K562 (cell line): ENCODE data around the gene OR51V1. TPM values are rescaled to one million over a fixed set of nuclear protein-coding genes. Genes with fewer than 3 reads are reported as not detected.

Experiments used
- ATAC-seq: fragments of 200-7000 bp; cut with Tn5 transposase; 3 replicates; pipeline ENCODE4 v1.9.1; 2020; ENCODE audit warnings: moderate library complexity
- BruUV-seq: library from RNA; stranded (reverse); fragments of 400-500 nt; replicated peaks from 2 replicates; lab custom pipeline; 2021; lab: Mats Ljungman, UMichigan
- CTCF ChIA-PET: fragments of 300-600 bp; formaldehyde crosslinking; extraction: SDS; loops from one replicate; lab custom pipeline; 2021; ENCODE audit warnings: low intra/inter-chr PET ratio; lab: Yijun Ruan, JAX
- POLR2A ChIA-PET: fragments of 300-600, 350-650 bp; sonication (Branson Sonifier 250); formaldehyde crosslinking; extraction: SDS; loops from one replicate; lab custom pipeline; 2021; ENCODE audit warnings: antibody characterized with exemption, inconsistent platforms; lab: Yijun Ruan, JAX
- DNase-seq, 4 experiments: peaks; one replicate each; pipeline versions ENCODE4 v3.0.0 to v3.0.0-alpha.2; 2011 to 2018; ENCODE audit warnings: low spot score in 3 of 4, mixed read lengths in 3 of 4; ENCODE audit errors: extremely low read depth in 1 of 4
- FAIRE-seq: peaks from 2 replicates; lab custom pipeline; 2011; peaks lifted over from hg19 to GRCh38; lab: Jason Lieb, UNC
- H2AFZ ChIP-seq: 2 replicates; pipeline ENCODE4 v1.6.0; 2011; ENCODE audit warnings: low read depth, low read length, control low read depth, inconsistent platforms
- H3K27ac ChIP-seq: fragments of 200-600 bp; 3 replicates; pipeline ENCODE4 v1.8.0; 2011; ENCODE audit warnings: low read depth, mild to moderate bottlenecking, control low read depth, inconsistent platforms, low read length, moderate library complexity, mixed read lengths; ENCODE audit errors: extremely low read depth
- H3K27me3 ChIP-seq, 2 experiments: fragments of 300-600 bp in 1 of 2; 2 replicates in 1 of 2; 3 replicates in 1 of 2; pipeline versions ENCODE4 v1.6.0 to v1.8.0; 2011; ENCODE audit warnings: inconsistent platforms in 2 of 2, low read length in 2 of 2, mild to moderate bottlenecking in 1 of 2, mixed read lengths in 1 of 2, moderate library complexity in 1 of 2; ENCODE audit not compliant: control insufficient read depth in 2 of 2, insufficient read depth in 2 of 2
- H3K36me3 ChIP-seq: fragments of 300-600 bp; 3 replicates; pipeline ENCODE4 v1.8.0; 2011; ENCODE audit warnings: mild to moderate bottlenecking, low read length, inconsistent platforms; ENCODE audit not compliant: control insufficient read depth, insufficient read depth
- H3K4me1 ChIP-seq, 2 experiments: fragments of 200-600 bp in 1 of 2; replicated peaks in 1 of 2; 2 replicates in 1 of 2; 3 replicates in 1 of 2; pipeline versions ENCODE4 v1.5.1 to v1.8.0; 2011; ENCODE audit warnings: inconsistent platforms in 2 of 2, low read length in 2 of 2, mild to moderate bottlenecking in 1 of 2, mixed read lengths in 1 of 2, moderate library complexity in 1 of 2; ENCODE audit not compliant: control insufficient read depth in 2 of 2, insufficient read depth in 2 of 2
- H3K4me2 ChIP-seq: 2 replicates; pipeline ENCODE4 v1.6.1; 2011; ENCODE audit warnings: low read length, control low read depth, inconsistent platforms, mixed read lengths; ENCODE audit not compliant: insufficient read depth
- H3K4me3 ChIP-seq: fragments of 200-600 bp; sonication (generic), shearing (Covaris generic); 2 replicates; pipeline ENCODE4 v1.5.1; 2016; ENCODE audit warnings: control low read depth, inconsistent platforms
- H3K79me2 ChIP-seq: fragments of 200-600 bp; 3 replicates; pipeline ENCODE4 v1.8.0; 2011; ENCODE audit warnings: low read length, inconsistent platforms; ENCODE audit not compliant: control insufficient read depth, insufficient read depth
- H3K9ac ChIP-seq, 2 experiments: 2 replicates each; pipeline versions ENCODE4 v1.6.0 to v1.6.1; 2011; ENCODE audit warnings: low read depth in 2 of 2, low read length in 2 of 2, control low read depth in 1 of 2, inconsistent platforms in 1 of 2, mild to moderate bottlenecking in 1 of 2, mixed read lengths in 1 of 2; ENCODE audit not compliant: insufficient read depth in 1 of 2
- H3K9me1 ChIP-seq: one replicate; pipeline ENCODE4 v1.6.0; 2011; ENCODE audit warnings: inconsistent platforms, mild to moderate bottlenecking, low read length, moderate library complexity; ENCODE audit not compliant: control insufficient read depth, insufficient read depth
- H3K9me3 ChIP-seq: replicated peaks from 2 replicates; pipeline ENCODE4 v1.5.1; 2011; ENCODE audit warnings: low read depth, low read length, inconsistent platforms; ENCODE audit not compliant: control insufficient read depth, insufficient read depth
- H4K20me1 ChIP-seq: replicated peaks from 2 replicates; pipeline ENCODE4 v1.6.1; 2011; ENCODE audit warnings: low read length, inconsistent platforms, mixed read lengths; ENCODE audit not compliant: control insufficient read depth, insufficient read depth
- ATF6 ChIP-seq: sonication (generic); formaldehyde crosslinking; IDR thresholded peaks from 2 replicates; pipeline ENCODE4 v1.4.0; 2020; ENCODE audit warnings: mild to moderate bottlenecking, missing genetic modification reagents
- BCLAF1 ChIP-seq, 2 experiments: fragments of 450-650 bp in 1 of 2; IDR thresholded peaks; 2 replicates each; pipeline ENCODE4 v1.6.1; 2011 to 2017; ENCODE audit warnings: low read depth in 2 of 2, antibody characterized with exemption in 1 of 2, borderline replicate concordance in 1 of 2, low read length in 1 of 2, mild to moderate bottlenecking in 1 of 2, mixed read lengths in 1 of 2; ENCODE audit not compliant: control insufficient read depth in 1 of 2
- CHCHD3 ChIP-seq: fragments of 250-450 bp; sonication (Bioruptor Pico); IDR thresholded peaks from 2 replicates; pipeline ENCODE4 v2.1.2; 2022; ENCODE audit warnings: mild to moderate bottlenecking
- E4F1 ChIP-seq: fragments of 250-450 bp; sonication (Bioruptor Pico); IDR thresholded peaks from 2 replicates; pipeline ENCODE4 v1.5.0; 2021; ENCODE audit warnings: mild to moderate bottlenecking, borderline replicate concordance
- EHMT2 ChIP-seq: fragments of 450-650 bp; IDR thresholded peaks from 2 replicates; pipeline ENCODE4 v1.6.1; 2018; ENCODE audit warnings: antibody characterized with exemption
- GTF2A2 ChIP-seq: IDR thresholded peaks from 2 replicates; pipeline ENCODE4 v1.6.1; 2016; ENCODE audit warnings: mild to moderate bottlenecking, missing genetic modification characterization, missing compliant biosample characterization
- KHSRP ChIP-seq: fragments of 450-650 bp; IDR thresholded peaks from 2 replicates; pipeline ENCODE4 v1.6.1; 2017
- LCOR ChIP-seq: sonication (generic); formaldehyde crosslinking; IDR thresholded peaks from 2 replicates; pipeline ENCODE4 v1.8.0; 2022; ENCODE audit warnings: mild to moderate bottlenecking, missing genetic modification reagents
- NEUROD1 ChIP-seq: fragments of 150-350 bp; IDR thresholded peaks from 2 replicates; pipeline ENCODE4 v1.6.1; 2014; ENCODE audit warnings: borderline replicate concordance, low read length, low read depth; ENCODE audit not compliant: partially characterized antibody
- NRF1 ChIP-seq, 2 experiments: fragments of 450-650 bp; IDR thresholded peaks in 1 of 2; conservative IDR thresholded peaks in 1 of 2; 2 replicates each; pipeline ENCODE4 v1.6.1; 2014; ENCODE audit warnings: mild to moderate bottlenecking in 2 of 2
- PHF21A ChIP-seq: fragments of 450-650 bp; IDR thresholded peaks from 2 replicates; pipeline ENCODE4 v1.6.1; 2017; ENCODE audit warnings: low read depth, borderline replicate concordance
- SPI1 ChIP-seq: IDR thresholded peaks from 2 replicates; pipeline ENCODE4 v1.6.1; 2011; ENCODE audit warnings: low read depth, low read length, control low read depth, borderline replicate concordance
- TEAD2 ChIP-seq: fragments of 450-650 bp; IDR thresholded peaks from 2 replicates; pipeline ENCODE4 v1.6.1; 2016; ENCODE audit warnings: missing genetic modification characterization, control low read depth, missing compliant biosample characterization
- ZNF140 ChIP-seq: fragments of 250-450 bp; sonication (Bioruptor Pico); IDR thresholded peaks from 2 replicates; pipeline ENCODE4 v1.8.0; 2021; ENCODE audit warnings: moderate library complexity, mild to moderate bottlenecking, inconsistent platforms
- ZNF79 ChIP-seq: fragments of 250-450 bp; sonication (Bioruptor Pico); IDR thresholded peaks from 2 replicates; pipeline ENCODE4 v1.4.0; 2020; ENCODE audit warnings: low read depth, mild to moderate bottlenecking, moderate library complexity
- WGBS: fragments of 100-300 bp; shearing (Covaris generic); methylation state at CpG from one replicate; pipeline ENCODE4 v1.1.6; 2016; ENCODE audit warnings: low coverage, mixed read lengths; ENCODE audit not compliant: insufficient coverage; ENCODE audit errors: missing lambda C conversion rate; 5-methylcytosine and 5-hydroxymethylcytosine counted together
- in situ Hi-C: fragments of 300-500 bp; cut with MboI; formaldehyde crosslinking; loops from 4 replicates; pipeline ENCODE4 v1.15.0; 2018; ENCODE audit warnings: inconsistent platforms, mixed read lengths
- intact Hi-C: fragments of 100-400 bp; cut with micrococcal nuclease; formaldehyde crosslinking; loops from 2 replicates; pipeline ENCODE4 v1.14.2; 2022
- polyA plus RNA-seq, 8 experiments: library from polyadenylated mRNA; depleted of rRNA in 4 of 8; stranded (reverse) in 5 of 8; unstranded in 3 of 8; fragments of >200 nt; fragmentation: Nextera tagmentation in 2 of 8; fragmentation: Illumina TruSeq in 1 of 8; extraction: Ambion mirVana in 2 of 8; extraction: Trizol in 1 of 8; gene quantifications; 2 replicates each; pipeline versions ENCODE4 v1.2.1 to v1.2.3, GENCODE V29; 2011 to 2014; ENCODE audit warnings: inconsistent platforms in 1 of 8, missing spikeins in 1 of 8
- total RNA-seq, 7 experiments: library from RNA; depleted of rRNA in 6 of 7; stranded (reverse); fragments of >200 nt in 6 of 7; fragmentation: Illumina TruSeq in 2 of 7; extraction: Trizol in 2 of 7; gene quantifications; 2 replicates each; pipeline versions ENCODE4 v1.2.1 to v1.2.3, GENCODE V29; 2011 to 2021; ENCODE audit warnings: low replicate concordance in 1 of 7

Gene OR51V1
- total and polyA plus RNA-seq, 9 of the 15 experiments (the other 6 are each of a cell fraction or from before 2014, with no cell fraction given), result not detected

- H4K20me1 ChIP-seq, result no peaks in the 10 kb centered on the region
- no peaks in the 10 kb centered on the region for H3K79me2 ChIP-seq
- peak within 1 kb of the TSS; percentile 27; the same call in 2 of the 3 replicates for H3K27ac ChIP-seq
- no TSS peak for BruUV-seq
- WGBS, result 21% methylated on average over 3 of the region's 3 CpGs
- ChIA-PET POLR2A (interaction anchor here (0.5 to 1.8 kb wide), 4 partner anchors 10 to 137 kb away, joined by 3 to 6 read pairs (median 4); no protein-coding TSS in a partner anchor), CTCF (no interaction called here)
- no peaks in the 10 kb centered on the region for H3K36me3 ChIP-seq
- H3K27me3 ChIP-seq, result no peaks in the 10 kb centered on the region
- peak within 1 kb of the TSS; percentile 73 for H2AFZ ChIP-seq
- no peak for FAIRE-seq
- H3K4me1 ChIP-seq, result peaks cover 21 to 41% of the 10 kb centered on the region in 2 experiments; a peak in 3 of 5 replicates
- no peak for ATAC-seq
- H3K9me3 ChIP-seq, result 0 out of 2 replicates have a peak, but pooled peaks cover 3% of the 10 kb centered on the region
- no peak within 1 kb of the TSS for H3K4me3 ChIP-seq
- in situ Hi-C loops (no loop called here), intact Hi-C loops (no loop called here)
- peak within 1 kb of the TSS in 1 of 2 experiments; percentile 25; a peak in 1 of 4 replicates for H3K9ac ChIP-seq
- no peaks in the 10 kb centered on the region for H3K9me1 ChIP-seq
- H3K4me2 ChIP-seq, result peak within 1 kb of the TSS; percentile 28; the same call in 1 of the 2 replicates
- DNase-seq, result no peak
- no peak for TF ChIP-seq EHMT2
- TF ChIP-seq BCLAF1 (IDR thresholded peaks at IDR 0.05; ENCODE audit: borderline replicate concordance in 1 of 2, control insufficient read depth in 1 of 2, low read depth in 2 of 2, low read length in 1 of 2), result no peak
- TF ChIP-seq NEUROD1, result no peak
- TF ChIP-seq SPI1, result no peak
- no peak for TF ChIP-seq GTF2A2 (tag)
- no peak for TF ChIP-seq E4F1 (CRISPR knock-in tag)
- no peak for TF ChIP-seq ZNF79 (CRISPR knock-in tag)
- TF ChIP-seq LCOR (CRISPR knock-in tag), result no peak
- TF ChIP-seq ZNF140 (CRISPR knock-in tag), result no peak
- no peak for TF ChIP-seq TEAD2 (tag)
- no peak for TF ChIP-seq PHF21A
- no peak for TF ChIP-seq CHCHD3 (CRISPR knock-in tag)
- TF ChIP-seq ATF6 (CRISPR knock-in tag), result no peak
- TF ChIP-seq NRF1 (conservative IDR thresholded peaks at IDR 0.05 in 1 of 2, IDR thresholded peaks at IDR 0.05 in 1 of 2), result no peak
- TF ChIP-seq KHSRP, result no peak
Observed at GRCh38 chr11:5154657-5155056, 45.8 kb downstream of the OR51V1 start, which contains the start of gene OR52A1. TSS of gene OR52A1 (minus strand) at chr11:5154757. CDS start at chr11:5152369, 2,388 bp downstream.
